GM11168 (cell line): ENCODE results near the gene RAB4B.
"Not testable (repeated sequence)": the region's sequence is repeated elsewhere in the genome, so short reads cannot be mapped to it uniquely, and the experiment has no call there.

Experiments
- in situ Hi-C: fragments of 300-500 bp; cut with MboI; formaldehyde crosslinking; loops from one replicate; pipeline ENCODE4 v1.12.0; 2022; ENCODE audit warnings: low sequenced_read_pairs; ENCODE audit not compliant: unreplicated experiment

The RAB4B gene

GRCh38 chr19:40777937-40778705 lies at the start of gene RAB4B:
RAB4B (plus strand) TSS chr19:40778247; CDS start chr19:40778376, 129 bp downstream.
- in situ Hi-C loops, result no loop called here

DNA sequence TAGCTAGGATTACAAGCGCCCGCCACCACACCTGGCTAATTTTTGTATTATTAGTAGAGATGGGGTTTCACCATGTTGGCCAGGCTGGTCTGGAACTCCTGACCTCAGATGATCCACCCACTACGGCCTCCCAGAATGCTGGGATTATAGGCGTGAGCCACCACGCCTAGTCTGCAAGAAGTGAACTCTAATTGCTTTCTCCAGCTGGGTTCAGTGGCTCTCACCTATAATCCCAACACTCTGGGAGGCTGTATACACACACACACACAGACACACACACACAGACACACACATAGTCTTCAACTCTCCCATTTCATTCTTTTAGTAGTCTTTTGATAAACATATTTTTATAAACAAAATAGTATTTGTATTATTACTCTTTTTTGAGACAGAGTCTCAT lies 48.0 kb upstream of the RAB4B start:
- in situ Hi-C loops, result not testable (repeated sequence)

DNA sequence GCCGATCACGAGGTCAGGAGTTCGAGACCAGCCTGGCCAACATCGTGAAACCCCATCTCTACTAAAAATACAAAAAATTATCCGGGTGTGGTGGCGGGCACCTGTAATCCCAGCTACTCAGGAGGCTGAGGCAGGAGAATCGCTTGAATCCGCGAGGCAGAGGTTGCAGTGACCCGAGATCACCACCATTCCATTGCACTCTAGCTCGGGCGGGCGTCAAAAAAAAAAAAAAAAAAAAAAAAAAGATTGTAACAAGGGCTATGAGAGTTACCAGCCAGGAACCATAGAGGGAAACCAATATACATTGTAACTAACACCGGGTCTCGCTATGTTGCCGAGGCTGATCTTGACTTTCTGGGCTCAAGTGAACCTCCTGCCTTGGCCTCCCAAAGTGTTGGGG lies 45.7 kb upstream of the RAB4B start:
- in situ Hi-C loops, result not testable (repeated sequence)

GRCh38 chr19:40733149-40733548 lies 44.9 kb upstream of the RAB4B start:
- in situ Hi-C loops, result no loop called here

DNA sequence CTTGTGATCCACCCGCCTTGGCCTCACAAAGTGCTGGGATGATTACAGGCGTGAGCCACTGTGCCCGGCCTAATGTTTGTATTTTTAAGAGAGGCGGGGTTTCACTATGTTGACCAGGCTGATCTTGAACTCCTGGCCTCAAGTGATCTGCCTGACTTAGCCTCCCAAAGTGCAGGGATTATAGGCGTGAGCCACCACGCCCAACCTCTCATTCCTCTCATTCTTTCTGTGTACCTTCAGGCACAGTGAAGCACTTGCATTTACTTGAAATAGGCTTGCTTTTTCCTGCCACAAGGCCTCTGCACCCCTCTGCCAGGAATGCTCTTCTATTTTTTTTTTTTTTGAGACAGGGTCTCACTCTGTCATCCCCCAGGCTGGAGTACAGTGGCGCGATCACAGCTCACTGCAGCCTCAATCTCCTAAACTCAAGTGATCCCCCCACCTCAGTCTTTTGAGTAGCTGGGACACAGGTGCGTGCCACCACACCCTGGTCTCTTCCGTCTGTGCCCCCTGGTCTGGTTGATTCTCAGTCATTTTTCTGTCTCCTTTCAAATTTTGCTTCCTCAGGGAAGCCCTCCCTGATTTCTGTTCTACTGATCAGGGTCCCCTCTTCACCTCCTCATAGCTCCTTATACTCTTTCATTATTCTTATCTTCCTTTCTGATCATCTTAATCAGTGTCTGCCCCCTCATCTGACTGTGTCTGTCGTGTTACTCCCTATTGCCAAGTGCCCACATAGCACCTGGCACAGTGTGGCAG lies 42.9 kb upstream of the RAB4B start:
- in situ Hi-C loops, result no loop called here

- in situ Hi-C loops, result no loop called here
These were observed 41.4 kb upstream of the RAB4B start for GRCh38 chr19:40736661-40737060.

- in situ Hi-C loops, result no loop called here
These were observed 40.9 kb upstream of the RAB4B start for GRCh38 chr19:40737102-40737644.

GRCh38 chr19:40739030-40739839 lies 38.8 kb upstream of the RAB4B start:
- in situ Hi-C loops, result no loop called here

- in situ Hi-C loops, result no loop called here
These were observed 38.0 kb upstream of the RAB4B start for GRCh38 chr19:40739871-40740703.

DNA sequence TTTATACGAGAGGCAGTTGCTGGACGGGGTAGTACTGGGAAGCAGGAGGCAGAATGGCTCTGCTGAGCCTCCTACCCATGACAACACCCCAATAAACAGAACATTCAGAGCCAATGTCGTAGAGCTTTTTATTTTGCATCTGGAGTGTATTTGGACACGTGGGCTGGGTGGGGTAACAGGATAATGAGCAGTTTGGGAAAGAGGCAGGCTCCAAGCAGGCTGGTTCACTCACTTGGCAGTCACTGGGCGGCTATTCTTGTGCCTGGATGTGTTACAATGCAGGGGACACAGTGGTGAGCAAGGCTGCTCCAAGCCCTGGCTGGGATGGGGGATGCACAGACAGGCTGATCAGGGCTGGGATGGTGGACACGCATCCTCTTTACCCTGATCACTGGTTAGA lies 37.3 kb upstream of the RAB4B start:
- in situ Hi-C loops, result no loop called here

GRCh38 chr19:40741527-40742390 lies 36.3 kb upstream of the RAB4B start:
- in situ Hi-C loops, result no loop called here

DNA sequence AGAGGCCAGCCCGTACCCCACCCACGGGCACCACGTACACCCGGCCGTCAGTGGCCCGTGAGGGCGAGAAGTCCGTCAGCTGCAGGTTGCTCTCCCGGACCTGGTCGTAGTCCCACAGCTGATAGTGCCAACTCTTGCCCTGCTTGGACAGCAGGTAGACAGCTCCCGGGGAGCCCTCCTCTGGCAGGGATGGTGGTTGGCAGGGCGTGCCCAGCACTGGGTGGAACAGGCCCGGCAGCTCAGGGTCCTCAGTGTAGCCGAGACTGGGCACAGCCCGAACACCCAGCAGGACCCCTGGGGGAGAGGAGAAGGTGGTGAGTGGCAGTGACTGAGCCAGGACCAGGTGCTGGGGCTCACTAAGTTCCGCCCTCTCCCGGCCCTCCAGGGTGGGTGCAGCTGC lies 35.6 kb upstream of the RAB4B start:
- in situ Hi-C loops, result no loop called here

DNA sequence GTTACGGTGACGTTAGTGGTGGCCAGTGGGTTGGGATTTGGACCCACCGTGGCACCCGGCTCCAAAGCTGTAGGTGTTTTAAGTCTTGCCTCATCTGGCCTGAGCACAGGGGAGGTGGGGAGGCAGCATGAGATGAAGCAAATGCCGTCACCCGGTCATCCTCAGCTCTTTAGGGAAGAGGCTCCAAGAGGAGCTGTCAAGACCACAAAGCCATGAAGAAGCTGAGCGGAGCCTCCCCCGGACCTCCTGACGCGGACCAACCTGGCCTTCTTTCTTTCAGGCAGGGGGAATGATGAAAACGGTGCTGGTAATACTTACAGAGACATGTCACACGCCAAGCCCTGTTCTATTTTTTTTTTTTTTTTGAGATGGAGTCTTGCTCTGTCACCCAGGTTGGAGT lies 35.2 kb upstream of the RAB4B start:
- in situ Hi-C loops, result no loop called here

- in situ Hi-C loops, result no loop called here
These were observed 34.1 kb upstream of the RAB4B start for GRCh38 chr19:40743926-40744325.

GRCh38 chr19:40744554-40745401 lies 33.3 kb upstream of the RAB4B start:
- in situ Hi-C loops, result no loop called here

- in situ Hi-C loops, result no loop called here
These were observed 32.7 kb upstream of the RAB4B start for GRCh38 chr19:40745402-40745780.

GRCh38 chr19:40747536-40747935 lies 30.5 kb upstream of the RAB4B start:
- in situ Hi-C loops, result no loop called here
